A673 (cell line): ENCODE data around the gene MRI1.

Experiments
- CTCF ChIP-seq: fragments of 300-800, 200-600 bp; sonication (generic); conservative IDR thresholded peaks from 2 replicates; pipeline ENCODE4 v1.5.1; 2017; ENCODE audit warnings: low read depth, mild to moderate bottlenecking, antibody characterized with exemption, low read length, moderate library complexity, mixed read lengths
- EZH2 ChIP-seq: fragments of 200-600 bp; sonication (generic); IDR thresholded peaks from 2 replicates; pipeline ENCODE4 v1.6.1; 2017; ENCODE audit warnings: borderline replicate concordance, low read depth, mild to moderate bottlenecking, mixed read lengths, antibody characterized with exemption, low read length; ENCODE audit not compliant: poor library complexity, severe bottlenecking

- no peak for TF ChIP-seq CTCF
- no peak for TF ChIP-seq EZH2
Measured at GRCh38 chr19:13770013-13770635, 5.8 kb downstream of the MRI1 start.
